Gastroesophageal sphincter (tissue), 4 donors: ENCODE data around the gene GASK1B. TPM values are rescaled to one million over a fixed set of nuclear protein-coding genes. Genes with fewer than 3 reads are reported as not detected.
A peak's percentile ranks its signal among the peaks of the same experiment; 100 is the strongest.

Experiments
- ATAC-seq: fragments of 150-250 bp; one replicate; pipeline ENCODE4 v1.9.1; 2016; ENCODE audit warnings: mild to moderate bottlenecking, moderate library complexity
- H3K27ac ChIP-seq, 4 donors: fragments of 200-600 bp; sonication (generic) in 3 of 4; 1 replicate in 3 of 4; 2 replicates in 1 of 4; pipeline ENCODE4 v1.5.1; 2016 to 2019
- H3K27me3 ChIP-seq: fragments of 200-600 bp; sonication (generic); one replicate; pipeline ENCODE4 v1.5.1; 2019
- H3K36me3 ChIP-seq, 2 donors: fragments of 200-600 bp; sonication (generic); one replicate each; pipeline ENCODE4 v1.5.1; 2019; ENCODE audit warnings: control low read depth in 1 of 2
- H3K4me1 ChIP-seq, 3 donors: fragments of 200-600 bp; sonication (generic); 1 replicate in 2 of 3; 2 replicates in 1 of 3; pipeline ENCODE4 v1.5.1; 2016 to 2019; ENCODE audit warnings: control low read depth in 2 of 3
- H3K4me3 ChIP-seq, 2 donors: fragments of 200-600 bp; sonication (generic); one replicate each; pipeline ENCODE4 v1.5.1; 2019; ENCODE audit warnings: mild to moderate bottlenecking in 1 of 2, moderate library complexity in 1 of 2
- H3K9me3 ChIP-seq, 3 donors: fragments of 200-600 bp; sonication (generic); one replicate each; pipeline ENCODE4 v1.5.1; 2017 to 2019; ENCODE audit warnings: control low read depth in 2 of 3
- EP300 ChIP-seq: sonication (generic); formaldehyde crosslinking; IDR thresholded peaks from one replicate; pipeline ENCODE4 v1.6.1; 2017; ENCODE audit warnings: antibody characterized with exemption, mild to moderate bottlenecking
- POLR2A ChIP-seq, 2 donors: fragments of 450-650 bp; IDR thresholded peaks; one replicate each; pipeline ENCODE4 v1.6.1; 2017; ENCODE audit warnings: antibody characterized with exemption in 2 of 2, mild to moderate bottlenecking in 2 of 2, moderate library complexity in 1 of 2
- POLR2AphosphoS5 ChIP-seq: sonication (generic); formaldehyde crosslinking; IDR thresholded peaks from one replicate; pipeline ENCODE4 v1.6.1; 2017; ENCODE audit warnings: antibody characterized with exemption
- WGBS, 2 donors: methylation state at CpG; one replicate each; pipeline ENCODE4 v1.1.5; 2018; ENCODE audit warnings: low coverage in 1 of 2; 5-methylcytosine and 5-hydroxymethylcytosine counted together
- total RNA-seq, 4 donors: library from RNA; depleted of rRNA; stranded (reverse); fragments of >200 nt; gene quantifications; one replicate each; pipeline ENCODE4 v1.1.0, GENCODE V29; 2016
- TF ChIP-seq, protein P1 (sequence below), 4 experiments: fragments of 200-600 bp in 2 of 4; fragments of 450-650 bp in 2 of 4; sonication (generic) in 1 of 4; IDR thresholded peaks; one replicate each; pipeline ENCODE4 v1.5.1; 2017 to 2019; ENCODE audit warnings: antibody characterized with exemption in 4 of 4, mild to moderate bottlenecking in 2 of 4, moderate library complexity in 2 of 4

The GASK1B gene
- total RNA-seq, 4 donors from 2014 or later: 33.8 to 66.6 (median 42.0) TPM

DNA sequence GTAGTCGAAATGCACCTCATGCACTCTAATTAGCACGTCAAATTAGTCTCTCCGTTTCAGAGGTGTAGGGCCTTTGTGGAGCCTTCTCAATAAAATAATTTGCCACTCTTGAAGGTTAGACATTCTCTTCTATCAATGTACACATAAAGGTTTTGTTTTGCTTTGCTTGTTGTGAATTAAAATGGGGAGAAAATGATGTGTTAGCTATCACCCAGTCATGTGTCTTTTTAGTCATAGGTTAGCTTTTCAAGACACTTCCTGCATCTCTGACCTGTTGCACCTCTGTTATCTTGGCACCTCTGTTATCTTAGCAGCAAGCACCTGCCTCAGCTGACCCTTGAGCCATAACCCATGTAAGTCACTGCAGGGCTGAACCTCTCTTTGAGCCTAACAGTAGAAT, 38.4 kb upstream of the GASK1B start:
- Histone ChIP-seq H3K27ac (peak overlapping the region in 2 of 4 donors; percentile 85 to 87), H3K4me3 (peak overlapping the region in 1 of 2 donors; percentile 50), H3K36me3 (no peaks in the 10 kb centered on the region), H3K4me1 (peaks cover 5 to 17% (median 7%) of the 10 kb centered on the region in 3 donors), H3K9me3 (no peaks in the 10 kb centered on the region), H3K27me3 (no peaks in the 10 kb centered on the region)
- WGBS, 2 donors: 32 to 38% methylated on average over 3 of the region's 3 CpGs
- TF ChIP-seq EP300 (no peak), POLR2AphosphoS5 (no peak), POLR2A (IDR thresholded peaks at IDR 0.05) (no peak)
- TF ChIP-seq, protein P1, sequence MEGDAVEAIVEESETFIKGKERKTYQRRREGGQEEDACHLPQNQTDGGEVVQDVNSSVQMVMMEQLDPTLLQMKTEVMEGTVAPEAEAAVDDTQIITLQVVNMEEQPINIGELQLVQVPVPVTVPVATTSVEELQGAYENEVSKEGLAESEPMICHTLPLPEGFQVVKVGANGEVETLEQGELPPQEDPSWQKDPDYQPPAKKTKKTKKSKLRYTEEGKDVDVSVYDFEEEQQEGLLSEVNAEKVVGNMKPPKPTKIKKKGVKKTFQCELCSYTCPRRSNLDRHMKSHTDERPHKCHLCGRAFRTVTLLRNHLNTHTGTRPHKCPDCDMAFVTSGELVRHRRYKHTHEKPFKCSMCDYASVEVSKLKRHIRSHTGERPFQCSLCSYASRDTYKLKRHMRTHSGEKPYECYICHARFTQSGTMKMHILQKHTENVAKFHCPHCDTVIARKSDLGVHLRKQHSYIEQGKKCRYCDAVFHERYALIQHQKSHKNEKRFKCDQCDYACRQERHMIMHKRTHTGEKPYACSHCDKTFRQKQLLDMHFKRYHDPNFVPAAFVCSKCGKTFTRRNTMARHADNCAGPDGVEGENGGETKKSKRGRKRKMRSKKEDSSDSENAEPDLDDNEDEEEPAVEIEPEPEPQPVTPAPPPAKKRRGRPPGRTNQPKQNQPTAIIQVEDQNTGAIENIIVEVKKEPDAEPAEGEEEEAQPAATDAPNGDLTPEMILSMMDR (IDR thresholded peaks at IDR 0.05): no peak
- ATAC-seq: no peak

DNA sequence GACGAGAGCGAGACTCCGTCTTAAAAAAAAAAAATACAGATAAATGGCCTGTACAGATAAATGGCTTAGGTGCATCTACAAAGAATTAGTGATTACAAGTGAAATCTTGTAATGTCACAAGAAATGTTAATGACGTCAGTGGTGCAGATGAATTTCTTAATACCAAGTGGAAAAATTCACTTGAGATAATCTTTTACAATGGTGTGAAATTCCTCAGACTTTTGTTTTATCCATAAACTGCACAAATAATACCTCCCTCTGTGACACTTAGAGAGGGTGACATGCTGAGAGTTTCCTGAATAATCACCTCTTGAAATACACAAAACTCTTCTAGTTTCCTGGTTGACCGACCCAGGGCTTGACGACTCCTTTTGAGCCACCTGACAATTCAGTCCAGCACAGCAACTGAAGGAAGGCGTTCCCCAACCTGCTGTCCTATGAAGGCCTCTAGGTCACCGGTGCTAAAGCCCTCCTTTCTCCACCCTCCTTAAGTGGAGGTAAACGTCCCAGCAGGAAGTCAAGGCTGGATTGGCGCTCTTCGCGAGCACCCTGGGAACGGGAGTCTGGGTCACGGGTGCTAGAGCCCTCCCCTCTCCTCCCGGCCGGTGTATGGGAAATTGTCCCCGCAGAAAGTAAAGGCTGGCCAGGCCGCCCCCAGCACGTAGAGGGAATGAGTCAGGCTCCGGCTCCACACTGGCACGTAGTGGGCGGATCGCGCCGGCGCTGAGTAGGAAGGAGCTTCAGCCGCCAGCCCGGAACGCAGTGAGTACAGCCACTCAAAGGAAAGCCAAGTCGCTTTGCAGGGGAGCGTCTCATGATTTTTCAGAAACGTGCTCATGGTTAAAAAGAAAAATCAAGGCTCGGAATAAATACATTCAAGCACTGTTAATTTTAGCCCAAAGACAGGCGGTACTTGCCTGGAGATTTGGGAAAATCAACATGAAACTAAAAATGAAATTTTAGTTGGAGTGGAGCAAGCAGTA, 37.3 kb upstream of the GASK1B start, which contains the start of gene TMEM144:
Gene TMEM144 (plus strand): TSS at position 662 of the 983 bp plus-strand sequence. CDS start 2,182 bp downstream, outside the sequence.
- Histone ChIP-seq H3K4me3 (peak within 1 kb of the TSS; percentile 50 to 73), H3K27ac (peak within 1 kb of the TSS; percentile 79 to 92 (median 86)), H3K4me1 (peaks cover 5 to 17% (median 7%) of the 10 kb centered on the region in 3 donors), H3K36me3 (no peaks in the 10 kb centered on the region), H3K9me3 (no peaks in the 10 kb centered on the region), H3K27me3 (no peaks in the 10 kb centered on the region)
- 7 to 32% methylated on average over 12 to 14 of the region's 34 CpGs for WGBS, 2 donors
- TF ChIP-seq EP300 (no peak), POLR2A (IDR thresholded peaks at IDR 0.05) (peak in 1 of 2 donors; percentile 25), POLR2AphosphoS5 (peak; percentile 71)
- TF ChIP-seq, protein P1 (IDR thresholded peaks at IDR 0.05): peak in 2 of 4 experiments; percentile 20 to 26
- ATAC-seq: peak; percentile 98

DNA sequence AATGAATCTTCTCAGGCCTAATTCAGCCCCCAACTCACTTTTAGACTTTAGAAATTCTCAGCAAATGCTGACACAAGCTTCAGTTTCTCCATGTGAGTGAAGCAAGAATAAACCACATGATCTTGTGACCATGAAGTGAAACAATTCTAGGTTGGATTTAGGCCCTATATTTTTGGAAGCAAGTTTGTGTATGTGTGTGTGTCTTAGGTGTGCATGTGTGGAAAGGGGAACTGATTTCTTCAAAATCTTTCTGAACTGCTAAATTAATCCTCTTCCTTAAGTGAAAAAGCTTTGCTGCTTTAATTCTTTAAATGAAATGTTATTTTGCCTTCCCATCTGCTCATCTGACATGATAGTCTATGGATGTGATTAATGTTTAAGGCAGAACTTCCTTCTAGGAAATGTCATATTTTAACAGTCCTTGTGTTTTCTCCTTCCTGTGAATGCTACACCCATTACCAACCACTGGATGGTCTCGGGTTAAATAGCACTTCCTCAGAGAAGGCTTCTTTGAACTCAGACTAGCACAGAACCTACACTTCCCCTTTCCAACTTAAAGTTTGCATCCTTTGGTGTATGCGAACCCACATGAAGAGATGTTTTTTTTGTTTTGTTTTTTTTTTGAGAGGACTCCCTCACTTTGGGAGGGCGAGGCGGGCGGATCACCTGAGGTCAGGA, 36.3 kb upstream of the GASK1B start:
- no peak for ATAC-seq
- WGBS, 2 donors: 66 to 88% methylated on average over 2 to 3 of the region's 5 CpGs
- no peak for TF ChIP-seq POLR2A (IDR thresholded peaks at IDR 0.05)
- TF ChIP-seq EP300: no peak
- TF ChIP-seq, protein P1 (IDR thresholded peaks at IDR 0.05): no peak
- TF ChIP-seq POLR2AphosphoS5: no peak

DNA sequence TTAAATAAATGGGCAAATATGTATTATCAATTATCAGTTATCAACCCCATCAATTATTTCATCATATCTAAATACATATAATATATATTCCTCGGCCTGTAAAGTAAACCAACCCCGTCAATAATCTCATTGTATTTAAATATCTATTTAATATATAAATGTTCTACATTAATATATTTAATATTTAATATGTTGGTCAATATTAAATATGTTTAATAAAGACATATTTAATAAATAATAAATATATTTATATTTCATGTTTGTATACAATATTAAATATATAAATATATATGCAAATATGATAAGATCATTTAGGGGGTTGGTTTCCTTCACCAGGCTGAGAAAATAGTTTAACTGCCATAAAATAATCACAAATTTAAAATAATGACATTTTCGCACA, 31.1 kb upstream of the GASK1B start:
- Histone ChIP-seq H3K27ac (no peak overlapping the region), H3K4me3 (no peak overlapping the region), H3K36me3 (no peaks in the 10 kb centered on the region), H3K4me1 (no peaks in the 10 kb centered on the region), H3K27me3 (no peaks in the 10 kb centered on the region), H3K9me3 (no peaks in the 10 kb centered on the region)
- TF ChIP-seq POLR2A (IDR thresholded peaks at IDR 0.05): no peak
- TF ChIP-seq, protein P1 (IDR thresholded peaks at IDR 0.05): no peak
- TF ChIP-seq POLR2AphosphoS5: no peak
- no peak for TF ChIP-seq EP300
- WGBS, 2 donors: 96 to 100% methylated on average over 3 of the region's 3 CpGs
- no peak for ATAC-seq

More for the DNA sequence above, 36.3 kb upstream of the GASK1B start:
- H3K27me3 ChIP-seq: no peaks in the 10 kb centered on the region
- no peaks in the 10 kb centered on the region for H3K9me3 ChIP-seq
- H3K4me1 ChIP-seq: peaks cover 5 to 17% (median 7%) of the 10 kb centered on the region in 3 donors
- peak overlapping the region in 3 of 4 donors; percentile 85 to 92 (median 87) for H3K27ac ChIP-seq
- H3K4me3 ChIP-seq: no peak overlapping the region
- H3K36me3 ChIP-seq: no peaks in the 10 kb centered on the region
